Measurements from ENCODE around the gene EML2.

DNA sequence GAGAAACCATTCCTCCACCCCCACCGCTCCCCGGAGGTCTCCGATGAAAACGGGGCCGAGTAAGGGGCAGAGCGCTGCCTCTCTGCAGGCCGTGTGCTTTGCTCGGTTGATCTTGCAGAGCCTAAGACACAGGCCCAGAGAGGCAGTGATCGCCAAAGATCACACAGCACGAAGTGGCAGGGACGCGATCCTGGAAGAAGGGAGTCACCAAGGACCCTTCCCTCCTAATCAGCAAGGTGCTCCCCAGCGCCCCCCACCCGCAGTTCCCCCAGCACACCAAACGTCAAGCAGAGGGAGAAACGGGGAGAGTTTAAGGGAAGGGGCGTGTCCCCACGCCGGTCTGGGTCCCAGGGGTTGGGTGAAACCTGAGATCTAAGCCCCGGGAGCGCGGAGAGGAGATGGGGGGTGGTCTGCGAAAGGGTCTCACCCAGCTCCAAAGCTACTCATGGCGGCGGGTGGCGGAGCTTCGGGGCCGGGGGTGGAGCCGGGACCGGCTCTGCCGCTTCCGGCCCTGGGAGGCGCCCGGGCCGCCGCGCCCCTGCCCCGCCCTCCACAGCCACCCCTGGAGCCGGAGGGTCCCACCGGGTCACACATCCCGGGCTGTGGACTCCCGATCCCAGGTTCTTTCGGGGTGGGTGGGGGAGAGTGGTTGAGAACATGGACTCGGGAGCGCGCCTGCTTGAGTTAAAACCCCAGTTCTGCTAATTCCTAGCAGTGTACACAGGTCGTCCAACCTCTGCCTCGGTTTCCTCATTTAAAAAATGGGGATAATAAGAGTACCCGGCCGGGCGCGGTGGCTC is at the start of gene EML2:
- no peak for TF ChIP-seq MAFK (IDR thresholded peaks at IDR 0.05; ENCODE audit: low read depth, low read length)
- TF ChIP-seq, protein P1, sequence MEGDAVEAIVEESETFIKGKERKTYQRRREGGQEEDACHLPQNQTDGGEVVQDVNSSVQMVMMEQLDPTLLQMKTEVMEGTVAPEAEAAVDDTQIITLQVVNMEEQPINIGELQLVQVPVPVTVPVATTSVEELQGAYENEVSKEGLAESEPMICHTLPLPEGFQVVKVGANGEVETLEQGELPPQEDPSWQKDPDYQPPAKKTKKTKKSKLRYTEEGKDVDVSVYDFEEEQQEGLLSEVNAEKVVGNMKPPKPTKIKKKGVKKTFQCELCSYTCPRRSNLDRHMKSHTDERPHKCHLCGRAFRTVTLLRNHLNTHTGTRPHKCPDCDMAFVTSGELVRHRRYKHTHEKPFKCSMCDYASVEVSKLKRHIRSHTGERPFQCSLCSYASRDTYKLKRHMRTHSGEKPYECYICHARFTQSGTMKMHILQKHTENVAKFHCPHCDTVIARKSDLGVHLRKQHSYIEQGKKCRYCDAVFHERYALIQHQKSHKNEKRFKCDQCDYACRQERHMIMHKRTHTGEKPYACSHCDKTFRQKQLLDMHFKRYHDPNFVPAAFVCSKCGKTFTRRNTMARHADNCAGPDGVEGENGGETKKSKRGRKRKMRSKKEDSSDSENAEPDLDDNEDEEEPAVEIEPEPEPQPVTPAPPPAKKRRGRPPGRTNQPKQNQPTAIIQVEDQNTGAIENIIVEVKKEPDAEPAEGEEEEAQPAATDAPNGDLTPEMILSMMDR (conservative IDR thresholded peaks at IDR 0.05; ENCODE audit: low read depth, low read length) = no peak; the same call in 1 of the 2 replicates
- no peak for TF ChIP-seq POLR2A (IDR thresholded peaks at IDR 0.05; ENCODE audit: low read depth, low read length)
